Central memory CD4-positive, alpha-beta T cell (primary cell): ENCODE results near the gene ANKFN1.
"Not testable (repeated sequence)": the region's sequence is repeated elsewhere in the genome, so short reads cannot be mapped to it uniquely, and the experiment has no call there.

Experiments
- DNase-seq: peaks from one replicate; pipeline ENCODE4 v3.0.0; 2022

The ANKFN1 gene

GRCh38 chr17:56350592-56350991 is 197.3 kb downstream of the ANKFN1 start:
- DNase-seq: no peak

GRCh38 chr17:56351675-56352074 is 198.4 kb downstream of the ANKFN1 start:
- DNase-seq: no peak

- DNase-seq: no peak
Measured at GRCh38 chr17:56358651-56359050, 205.4 kb downstream of the ANKFN1 start.

GRCh38 chr17:56359518-56359917 is 206.2 kb downstream of the ANKFN1 start:
- no peak for DNase-seq

- DNase-seq: no peak
Measured at GRCh38 chr17:56367366-56367765, 214.1 kb downstream of the ANKFN1 start.

GRCh38 chr17:56373981-56374833 is 220.9 kb downstream of the ANKFN1 start:
- DNase-seq: no peak

GRCh38 chr17:56389356-56389755 is 236.1 kb downstream of the ANKFN1 start:
- DNase-seq: no peak

- DNase-seq: no peak
Measured at GRCh38 chr17:56392321-56392720, 239.0 kb downstream of the ANKFN1 start.

GRCh38 chr17:56393156-56393555 is 239.9 kb downstream of the ANKFN1 start:
- DNase-seq: no peak

- no peak for DNase-seq
Measured at GRCh38 chr17:56395787-56396186, 242.5 kb downstream of the ANKFN1 start.

- no peak for DNase-seq
Measured at GRCh38 chr17:56407086-56407485, 253.8 kb downstream of the ANKFN1 start.

GRCh38 chr17:56412356-56412755 is 259.1 kb downstream of the ANKFN1 start:
- not testable (repeated sequence) for DNase-seq

- no peak for DNase-seq
Measured at GRCh38 chr17:56416682-56417351, 263.5 kb downstream of the ANKFN1 start.

- no peak for DNase-seq
Measured at GRCh38 chr17:56424005-56424404, 270.7 kb downstream of the ANKFN1 start.

GRCh38 chr17:56424543-56425044 is 271.3 kb downstream of the ANKFN1 start:
- DNase-seq: no peak

- DNase-seq: no peak
Measured at GRCh38 chr17:56425483-56425882, 272.2 kb downstream of the ANKFN1 start.

GRCh38 chr17:56426901-56427300 is 273.6 kb downstream of the ANKFN1 start:
- DNase-seq: no peak

GRCh38 chr17:56431736-56432135 is 278.5 kb downstream of the ANKFN1 start:
- DNase-seq: no peak

GRCh38 chr17:56432443-56432842 is 279.2 kb downstream of the ANKFN1 start:
- no peak for DNase-seq

- DNase-seq: no peak
Measured at GRCh38 chr17:56434610-56435009, 281.3 kb downstream of the ANKFN1 start.

GRCh38 chr17:56436142-56436541 is 282.9 kb downstream of the ANKFN1 start:
- DNase-seq: no peak

GRCh38 chr17:56440419-56440818 is 287.1 kb downstream of the ANKFN1 start:
- no peak for DNase-seq

- DNase-seq: no peak
Measured at GRCh38 chr17:56441308-56441707, 288.0 kb downstream of the ANKFN1 start.
